GM18507 (cell line): ENCODE results near the gene PPFIA4.

Experiments
- DNase-seq: peaks from one replicate; pipeline ENCODE4 v3.0.0; 2011; ENCODE audit warnings: low read depth; ENCODE audit not compliant: insufficient read length; ENCODE audit errors: extremely low spot score
- FAIRE-seq: peaks from 2 replicates; lab custom pipeline; 2011; peaks lifted over from hg19 to GRCh38; lab: Jason Lieb, UNC

Gene PPFIA4

DNA sequence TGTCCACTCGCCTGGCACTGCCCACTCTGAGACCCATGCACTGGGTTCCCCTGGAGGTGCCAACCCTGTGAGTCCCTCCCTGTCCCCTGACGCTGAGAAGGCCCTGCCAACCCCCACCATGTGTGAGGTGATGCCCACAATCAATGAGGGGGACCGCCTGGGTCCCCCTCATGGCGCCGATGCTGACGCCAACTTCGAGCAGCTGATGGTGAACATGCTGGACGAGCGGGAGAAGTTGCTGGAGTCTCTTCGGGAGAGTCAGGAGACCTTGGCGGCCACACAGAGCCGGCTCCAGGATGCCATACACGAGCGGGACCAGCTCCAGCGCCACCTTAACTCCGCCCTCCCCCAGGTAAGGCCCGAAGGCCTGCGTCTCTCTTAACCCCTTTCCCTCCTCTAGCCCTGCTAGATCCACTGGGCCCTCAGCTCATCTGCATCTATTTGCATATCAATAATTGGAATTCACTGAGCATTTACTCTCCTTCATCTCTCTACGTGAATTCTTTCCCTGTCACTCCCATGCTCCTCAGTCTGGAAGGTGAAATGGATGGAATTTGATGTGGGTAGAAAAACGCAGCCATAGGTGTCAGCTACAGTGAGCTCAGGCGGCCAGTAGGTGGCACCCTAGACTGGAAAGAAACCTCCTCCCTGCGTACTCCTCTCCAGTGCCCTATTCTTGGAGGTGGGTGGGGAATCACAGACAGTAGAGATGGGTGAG lies 12.8 kb downstream of the PPFIA4 start:
- FAIRE-seq (peak; percentile 88), DNase-seq (peak; percentile 57)

DNA sequence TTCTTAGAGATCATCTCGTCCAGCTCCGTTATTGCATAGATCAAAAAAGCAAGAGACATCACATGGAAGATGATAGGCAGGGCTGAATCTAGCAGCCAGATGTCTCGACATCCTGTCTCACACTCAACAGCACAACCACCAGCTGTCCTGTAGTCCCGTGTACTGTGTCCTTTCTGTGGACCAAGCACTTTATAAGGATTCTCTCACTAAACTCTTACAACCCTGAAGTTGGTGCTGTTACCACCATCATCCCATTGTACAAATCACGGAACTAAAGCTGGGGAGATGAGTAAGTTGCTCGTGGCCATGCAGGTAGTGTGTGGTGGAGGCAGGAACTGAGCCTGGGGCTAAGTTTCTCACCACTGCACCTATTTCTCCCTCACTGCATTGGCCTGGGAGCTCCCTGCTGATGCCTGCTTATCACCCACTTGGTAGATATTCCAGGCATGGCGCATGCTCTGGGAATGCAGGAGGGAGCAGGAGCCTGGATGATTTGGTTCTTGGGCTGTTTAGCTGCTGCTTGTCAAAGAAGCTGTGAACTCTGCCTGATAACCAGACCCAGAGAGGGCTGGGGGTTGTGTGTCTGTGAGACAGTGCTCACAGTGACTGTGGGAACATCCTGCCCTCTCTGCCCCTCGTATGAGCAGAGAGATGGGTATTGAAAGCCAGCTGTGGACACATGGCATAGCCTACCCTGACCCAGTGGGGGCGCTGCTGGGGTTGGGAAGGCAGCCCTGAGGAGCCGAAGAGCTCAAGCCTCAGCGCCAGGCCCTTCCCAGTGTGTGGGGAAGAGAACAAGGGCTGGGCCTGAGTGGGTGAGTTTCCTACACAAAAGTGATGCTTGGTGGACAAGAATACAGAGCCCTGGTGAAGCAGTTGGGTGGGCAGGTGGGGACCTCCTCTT lies 13.6 kb downstream of the PPFIA4 start:
- no peak for DNase-seq
- no peak for FAIRE-seq

- FAIRE-seq: no peak
- DNase-seq: no peak
These were observed 14.4 kb downstream of the PPFIA4 start for GRCh38 chr1:203040513-203041275.

DNA sequence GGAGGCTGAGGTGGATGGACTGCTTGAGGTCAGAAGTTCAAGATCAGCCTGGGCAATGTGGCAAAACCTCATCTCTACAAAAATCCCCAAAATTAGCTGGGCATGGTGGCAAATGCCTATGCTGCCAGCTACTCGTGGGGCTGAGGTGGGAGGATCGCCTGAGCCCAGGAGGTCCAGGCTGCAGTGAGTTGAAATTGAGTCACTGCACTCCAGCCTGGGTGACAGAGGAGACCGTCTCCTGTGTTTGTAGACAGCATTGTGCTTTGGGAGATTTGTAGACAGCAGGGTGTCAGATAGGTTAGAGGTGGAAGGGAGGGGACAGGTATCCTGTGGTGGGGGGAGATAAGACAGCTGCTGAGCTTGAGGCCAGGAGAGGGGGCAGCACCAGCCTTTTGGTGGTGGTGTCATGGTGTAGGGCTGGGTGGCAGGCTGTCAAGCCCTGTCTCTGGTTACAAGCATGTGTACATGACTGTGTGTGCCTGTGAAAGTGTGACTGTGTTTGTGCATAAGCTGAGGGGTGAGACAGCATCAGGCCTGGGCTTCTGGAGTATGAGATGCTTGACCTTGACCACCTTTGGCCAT lies 15.2 kb downstream of the PPFIA4 start:
- no peak for FAIRE-seq
- DNase-seq: no peak

- FAIRE-seq: no peak
- no peak for DNase-seq
These were observed 17.7 kb downstream of the PPFIA4 start for GRCh38 chr1:203043830-203044545.

DNA sequence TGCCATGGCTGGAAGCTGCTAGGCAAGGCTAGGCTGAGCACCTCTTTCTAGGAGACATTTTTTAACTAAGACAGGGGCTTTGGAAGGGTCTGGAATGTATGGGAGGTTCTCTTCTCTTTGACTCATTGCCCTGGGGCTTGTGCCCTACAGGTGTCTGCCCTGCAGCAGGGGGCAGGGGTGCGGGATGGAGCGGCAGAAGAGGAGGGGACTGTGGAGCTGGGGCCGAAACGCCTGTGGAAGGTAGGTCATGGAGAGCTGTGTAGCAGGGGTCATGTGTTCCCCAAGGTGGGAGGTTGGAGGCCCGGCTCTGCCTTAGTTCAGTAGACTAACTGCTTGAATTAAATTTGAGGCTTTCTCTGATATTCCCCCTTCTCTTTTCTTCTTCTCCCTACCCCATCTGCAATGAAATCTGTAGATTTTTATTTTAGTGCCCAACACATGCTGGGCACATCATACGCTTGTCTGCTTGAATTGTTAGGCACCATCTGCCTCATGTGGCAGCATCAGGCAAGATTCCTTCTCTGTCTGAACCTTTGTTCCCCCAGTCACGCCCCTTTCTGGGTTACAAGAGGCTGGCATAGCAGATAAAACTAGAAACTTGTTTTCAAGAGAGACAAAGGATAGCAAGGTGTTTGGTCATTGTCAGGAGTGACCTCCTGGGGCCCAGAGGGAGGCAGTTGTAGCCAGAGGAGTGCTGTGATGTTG lies 18.4 kb downstream of the PPFIA4 start:
- no peak for DNase-seq
- FAIRE-seq: no peak

- no peak for DNase-seq
- no peak for FAIRE-seq
These were observed 19.0 kb downstream of the PPFIA4 start for GRCh38 chr1:203045336-203045735.

GRCh38 chr1:203045821-203046594 lies 19.7 kb downstream of the PPFIA4 start:
- FAIRE-seq (no peak), DNase-seq (no peak)

- DNase-seq (no peak), FAIRE-seq (no peak)
These were observed 20.8 kb downstream of the PPFIA4 start for GRCh38 chr1:203046984-203047630.

- DNase-seq (no peak), FAIRE-seq (no peak)
These were observed 21.8 kb downstream of the PPFIA4 start for GRCh38 chr1:203048086-203048485.

- FAIRE-seq (no peak), DNase-seq (no peak)
These were observed 22.3 kb downstream of the PPFIA4 start for GRCh38 chr1:203048555-203049051.

DNA sequence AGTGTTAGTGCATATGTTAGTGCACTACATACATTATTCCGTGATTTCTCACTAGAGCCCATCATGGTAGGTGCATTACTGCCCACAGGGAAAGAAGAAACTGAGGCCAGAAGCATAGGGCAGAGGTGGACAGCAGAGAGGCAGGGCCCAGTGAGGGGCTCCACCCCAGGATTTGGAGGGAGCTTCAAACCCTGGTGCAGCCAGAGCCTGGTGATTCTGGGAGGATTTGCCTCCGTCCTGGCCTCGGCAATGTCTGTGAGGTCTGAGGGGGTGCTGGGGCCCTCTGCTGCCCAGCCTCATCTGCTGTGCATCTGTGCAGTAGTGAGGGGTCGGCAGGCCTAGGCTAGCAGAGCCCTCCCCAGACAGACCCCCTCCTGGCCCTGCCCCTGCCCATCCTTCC lies 22.8 kb downstream of the PPFIA4 start:
- no peak for DNase-seq
- FAIRE-seq: no peak

DNA sequence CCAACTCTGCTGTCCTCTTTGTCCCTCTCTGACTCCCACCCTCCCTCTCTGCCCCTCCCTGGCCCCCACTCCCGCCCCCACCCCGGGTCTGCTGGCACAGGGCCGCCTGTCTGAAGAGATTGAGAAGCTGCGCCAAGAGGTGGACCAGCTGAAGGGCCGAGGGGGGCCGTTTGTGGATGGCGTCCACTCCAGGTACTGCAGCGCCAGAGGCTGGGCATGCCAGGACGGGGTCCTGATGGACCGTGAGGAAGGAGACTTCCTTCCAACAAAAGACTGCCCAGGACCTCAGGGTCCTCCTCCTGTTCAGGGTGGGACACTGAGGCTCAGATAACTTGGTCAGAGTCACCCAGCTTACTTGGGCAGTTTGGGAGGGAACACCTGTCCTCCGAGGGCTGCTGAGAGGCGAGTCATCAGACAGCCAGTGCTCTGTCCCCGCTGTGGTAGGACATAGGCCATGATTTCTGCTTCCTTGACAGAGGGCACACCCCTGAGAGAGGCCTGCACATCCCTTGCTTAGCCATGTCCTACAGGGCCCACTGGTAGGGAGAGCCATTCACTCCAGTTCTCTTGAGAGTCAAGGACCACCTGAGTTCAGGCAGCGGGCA lies 23.4 kb downstream of the PPFIA4 start:
- no peak for FAIRE-seq

DNA sequence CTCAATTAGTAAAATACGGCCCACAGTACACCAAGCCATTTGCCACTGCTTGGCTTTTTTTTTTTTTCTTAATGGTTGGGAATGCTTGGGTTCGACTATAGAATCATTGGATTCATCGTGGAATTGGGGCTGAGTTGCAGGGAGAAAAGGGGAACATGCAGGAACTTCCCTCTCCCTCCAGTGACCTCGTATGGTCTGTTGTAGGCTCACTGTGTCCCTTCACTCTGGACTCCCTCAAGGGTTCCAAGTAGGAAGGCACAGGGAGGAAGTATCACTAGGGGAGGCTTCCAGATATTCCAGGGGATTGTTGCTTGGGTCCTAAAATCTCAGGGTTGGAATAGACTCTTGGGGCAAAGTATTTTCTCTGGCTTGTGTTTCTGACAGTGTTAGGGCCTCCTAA lies 24.5 kb downstream of the PPFIA4 start:
- DNase-seq: no peak
- no peak for FAIRE-seq

More for the DNA sequence above, 23.4 kb downstream of the PPFIA4 start:
- no peak for DNase-seq

DNA sequence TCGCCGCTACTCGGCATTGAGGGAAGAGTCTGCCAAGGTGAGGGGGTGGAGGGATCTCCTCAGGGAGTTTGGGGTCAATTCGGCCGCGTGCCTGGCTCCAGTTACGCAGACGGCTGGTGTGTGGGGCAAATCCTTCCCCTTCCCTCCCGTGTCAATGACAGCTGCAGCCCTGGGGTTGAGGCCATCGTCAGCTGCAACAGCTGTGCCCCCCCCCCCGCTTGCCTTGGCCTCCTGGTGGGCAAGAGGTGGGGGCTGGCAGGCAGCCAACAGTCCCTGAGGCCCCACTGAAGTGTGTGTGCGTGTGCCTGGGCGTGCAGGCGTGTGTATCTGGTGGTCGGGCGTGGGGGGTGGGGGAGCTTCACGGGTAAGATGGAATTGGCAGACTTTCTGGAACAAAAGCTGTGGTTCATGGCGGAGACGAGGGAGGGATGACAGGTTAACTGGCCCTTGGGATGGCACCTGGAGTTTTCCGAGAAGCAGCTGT lies 25.6 kb downstream of the PPFIA4 start:
- no peak for DNase-seq
- no peak for FAIRE-seq

GRCh38 chr1:203052601-203053000 lies 26.3 kb downstream of the PPFIA4 start:
- no peak for FAIRE-seq
- DNase-seq: no peak

DNA sequence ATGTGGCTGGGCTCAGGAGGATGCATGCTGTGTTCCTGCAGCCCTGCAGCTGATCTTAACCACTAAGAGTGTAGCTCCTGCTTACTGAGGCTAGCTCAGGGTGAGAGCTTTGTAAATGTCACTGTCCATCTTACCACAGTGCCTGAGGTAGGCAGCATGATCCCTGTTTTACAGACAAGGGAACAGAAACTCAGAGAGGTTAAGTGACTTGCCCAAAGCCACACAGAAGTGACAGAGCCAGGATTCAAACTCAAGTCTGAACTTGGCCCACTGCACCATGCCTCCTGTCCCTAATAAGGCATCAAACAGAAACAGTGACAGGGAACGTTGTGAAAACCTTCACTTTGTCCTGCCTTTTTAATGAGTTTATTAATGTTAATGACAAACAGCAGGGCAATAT lies 27.9 kb downstream of the PPFIA4 start:
- no peak for FAIRE-seq
- no peak for DNase-seq
